ENCODE data around the gene OR2W3.

The OR2W3 gene
- total RNA-seq, result 0 reads per million in 2 experiments

- DNase-seq (ENCODE audit: low read depth), result no peak
Measured at GRCh38 chr1:247895163-247895637, at the start of gene OR2W3. Gene OR2W3 (plus strand): TSS chr1:247895587. CDS start chr1:247895587, 0 bp downstream.

GRCh38 chr1:247845693-247846017 lies 49.7 kb upstream of the OR2W3 start:
- no peak for DNase-seq (ENCODE audit: low read depth)

- DNase-seq (ENCODE audit: low read depth), result no peak
Measured at GRCh38 chr1:247848346-247848745, 47.0 kb upstream of the OR2W3 start.

GRCh38 chr1:247849616-247850015 lies 45.8 kb upstream of the OR2W3 start:
- DNase-seq (ENCODE audit: low read depth), result no peak

GRCh38 chr1:247854899-247855545 lies 40.4 kb upstream of the OR2W3 start:
- DNase-seq (ENCODE audit: low read depth), result no peak

GRCh38 chr1:247855911-247856310 lies 39.5 kb upstream of the OR2W3 start:
- no peak for DNase-seq (ENCODE audit: low read depth)

DNA sequence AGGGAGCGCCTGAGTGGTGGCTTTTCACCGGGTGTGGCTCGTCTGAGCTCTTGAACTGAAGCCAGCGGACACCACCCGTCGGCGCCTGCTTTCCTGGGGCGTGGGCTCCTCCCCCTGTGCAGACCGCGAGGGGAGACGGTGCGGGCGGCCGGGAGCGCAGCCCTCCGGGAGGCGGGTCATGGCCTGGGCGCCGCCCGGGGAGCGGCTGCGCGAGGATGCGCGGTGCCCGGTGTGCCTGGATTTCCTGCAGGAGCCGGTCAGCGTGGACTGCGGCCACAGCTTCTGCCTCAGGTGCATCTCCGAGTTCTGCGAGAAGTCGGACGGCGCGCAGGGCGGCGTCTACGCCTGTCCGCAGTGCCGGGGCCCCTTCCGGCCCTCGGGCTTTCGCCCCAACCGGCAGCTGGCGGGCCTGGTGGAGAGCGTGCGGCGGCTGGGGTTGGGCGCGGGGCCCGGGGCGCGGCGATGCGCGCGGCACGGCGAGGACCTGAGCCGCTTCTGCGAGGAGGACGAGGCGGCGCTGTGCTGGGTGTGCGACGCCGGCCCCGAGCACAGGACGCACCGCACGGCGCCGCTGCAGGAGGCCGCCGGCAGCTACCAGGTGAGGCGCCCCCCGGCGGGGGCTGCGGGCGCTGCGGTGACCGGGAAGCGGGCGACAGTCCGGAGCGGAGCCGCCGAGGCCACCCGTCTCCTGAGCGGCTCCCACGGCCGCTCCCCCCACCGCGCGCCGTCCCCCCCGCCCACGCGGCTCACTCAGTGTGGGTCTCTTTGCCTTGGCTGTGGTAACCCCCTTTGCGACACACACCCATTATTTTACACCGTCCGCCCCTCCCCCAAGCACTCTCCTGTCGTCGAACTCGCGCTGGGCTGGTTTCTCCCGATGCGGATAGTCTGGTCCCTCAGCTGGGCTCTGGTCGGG lies 38.1 kb upstream of the OR2W3 start, which contains the start of gene TRIM58:
Gene TRIM58 (plus strand): TSS at position 119 of the 916 bp plus-strand sequence. CDS start 60 bp downstream, at position 179.
- DNase-seq (ENCODE audit: low read depth), result no peak

GRCh38 chr1:247857985-247858619 lies 37.3 kb upstream of the OR2W3 start:
- DNase-seq (ENCODE audit: low read depth), result no peak

DNA sequence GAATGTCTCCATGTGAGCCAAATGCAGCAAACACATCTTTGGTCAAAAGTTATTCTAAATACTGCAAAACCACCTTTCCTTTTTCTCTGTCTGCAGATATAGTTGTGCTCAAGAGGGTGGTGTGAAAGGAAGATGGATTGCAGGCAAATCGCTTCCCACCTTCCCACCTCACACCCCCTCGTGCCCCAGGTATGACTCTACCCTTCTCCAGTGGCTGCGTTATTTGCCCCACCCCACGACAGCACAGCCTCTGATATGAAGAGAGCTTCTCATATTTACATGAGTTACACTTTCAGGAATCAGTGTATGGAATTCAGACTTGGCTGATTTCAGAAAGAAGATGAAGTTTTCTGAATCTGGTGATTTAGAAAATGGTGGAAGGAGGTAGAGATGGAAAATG lies 32.6 kb upstream of the OR2W3 start:
- DNase-seq (ENCODE audit: low read depth), result no peak

- no peak for DNase-seq (ENCODE audit: low read depth)
Measured at GRCh38 chr1:247864644-247865043, 30.7 kb upstream of the OR2W3 start.

GRCh38 chr1:247865416-247865815 lies 30.0 kb upstream of the OR2W3 start:
- DNase-seq (ENCODE audit: low read depth), result no peak

DNA sequence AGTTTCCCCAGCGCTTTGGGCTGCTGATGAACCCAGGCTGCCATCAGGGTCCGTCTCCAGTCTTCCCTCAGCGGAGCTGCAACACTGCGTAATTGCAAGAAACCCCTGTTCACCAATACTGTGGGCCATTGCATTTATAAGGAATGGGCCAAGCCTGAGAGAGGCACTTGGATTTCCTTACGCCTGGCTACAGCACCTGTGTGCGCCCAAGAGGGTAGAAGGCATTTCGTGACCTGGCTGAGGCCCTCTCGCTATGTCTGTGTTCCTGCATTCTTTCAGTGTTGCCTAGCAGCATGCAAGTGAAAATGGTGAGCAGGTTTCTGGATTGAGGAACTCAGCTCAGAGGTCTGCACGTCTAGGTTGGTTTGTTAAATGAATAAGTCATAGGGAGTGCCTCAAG lies 12.0 kb upstream of the OR2W3 start:
- no peak for DNase-seq (ENCODE audit: low read depth)

DNA sequence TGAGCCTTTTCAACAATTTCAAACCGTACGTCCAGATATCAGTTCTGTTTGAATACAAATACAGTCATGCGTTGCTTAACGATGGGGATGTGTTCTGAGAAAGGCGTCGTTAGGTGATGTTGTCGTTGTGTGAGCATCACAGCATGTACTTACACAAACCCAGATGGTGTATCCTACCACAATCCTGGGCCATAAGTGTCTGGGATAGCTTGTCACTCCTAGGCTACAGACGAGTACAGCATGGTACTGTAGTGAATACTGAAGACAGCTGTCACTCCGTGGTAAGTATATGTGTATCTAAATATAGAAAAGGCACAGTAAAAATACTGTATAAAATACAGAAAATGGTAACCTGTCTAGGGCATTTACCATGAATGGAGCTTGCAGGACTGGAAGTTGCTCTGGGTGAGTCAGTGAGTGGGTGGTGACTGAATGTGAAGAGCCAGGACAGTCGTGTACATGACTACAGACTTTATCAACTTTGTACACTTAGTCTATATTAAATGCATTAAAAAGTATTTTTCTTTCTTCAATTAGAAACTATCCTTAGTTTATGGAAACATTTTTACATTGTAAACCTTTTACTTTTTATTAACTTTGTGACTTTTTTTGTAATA lies 10.5 kb upstream of the OR2W3 start:
- no peak for DNase-seq (ENCODE audit: low read depth)

DNA sequence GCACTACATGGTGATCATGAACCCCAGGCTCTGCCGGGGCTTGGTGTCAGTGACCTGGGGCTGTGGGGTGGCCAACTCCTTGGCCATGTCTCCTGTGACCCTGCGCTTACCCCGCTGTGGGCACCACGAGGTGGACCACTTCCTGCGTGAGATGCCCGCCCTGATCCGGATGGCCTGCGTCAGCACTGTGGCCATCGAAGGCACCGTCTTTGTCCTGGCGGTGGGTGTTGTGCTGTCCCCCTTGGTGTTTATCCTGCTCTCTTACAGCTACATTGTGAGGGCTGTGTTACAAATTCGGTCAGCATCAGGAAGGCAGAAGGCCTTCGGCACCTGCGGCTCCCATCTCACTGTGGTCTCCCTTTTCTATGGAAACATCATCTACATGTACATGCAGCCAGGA lies 589 bp downstream of the OR2W3 start:
- no peak for DNase-seq (ENCODE audit: low read depth)

GRCh38 chr1:247904122-247904521 lies 8.7 kb downstream of the OR2W3 start:
- DNase-seq (ENCODE audit: low read depth), result no peak

DNA sequence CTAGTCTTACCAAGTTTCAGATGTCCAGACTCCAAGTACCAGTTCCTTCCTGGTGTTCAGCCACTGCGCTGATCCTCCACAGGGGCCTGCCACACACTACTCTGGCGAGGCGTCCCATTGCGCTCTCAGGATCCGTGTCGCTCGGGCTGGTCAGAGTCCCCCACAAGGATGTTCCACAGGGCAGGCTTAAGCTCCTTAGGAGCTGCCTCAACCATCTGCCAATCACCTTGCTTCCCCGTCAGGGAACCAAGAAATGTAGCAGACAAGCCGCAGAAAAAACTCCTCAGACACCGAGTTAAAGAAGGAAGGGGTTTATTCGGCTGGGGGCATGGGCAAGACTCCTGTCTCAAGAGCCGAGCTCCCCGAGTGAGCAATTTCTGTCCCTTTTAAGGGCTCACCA lies 9.8 kb downstream of the OR2W3 start:
- DNase-seq (ENCODE audit: low read depth), result no peak

DNA sequence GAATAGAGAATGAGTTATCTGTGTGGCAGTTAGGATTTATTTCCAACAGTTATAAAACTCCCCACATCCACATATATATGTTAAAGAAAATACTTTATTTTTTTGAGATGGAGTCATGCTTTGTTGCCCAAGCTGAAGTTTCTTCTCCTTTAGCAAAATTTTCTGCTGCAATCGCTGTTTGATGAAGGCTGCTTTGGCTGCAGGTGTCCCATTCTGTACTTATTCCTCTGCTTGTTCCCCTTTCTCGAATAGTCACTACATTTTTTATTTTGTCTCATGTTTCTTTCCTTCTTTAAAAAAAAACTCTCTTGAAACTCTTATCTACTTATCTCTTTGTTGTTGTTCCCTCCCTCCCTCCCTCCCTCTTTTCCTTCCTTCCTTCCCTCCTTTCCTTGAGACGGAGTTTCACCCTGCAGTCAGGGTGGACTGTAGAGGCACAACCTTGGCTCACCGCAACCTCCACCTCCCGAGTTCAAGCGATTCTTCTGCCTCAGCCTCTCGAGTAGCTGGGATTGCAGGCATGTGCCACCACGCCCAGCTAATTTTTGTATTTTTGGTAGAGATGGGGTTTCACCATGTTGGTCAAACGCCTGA lies 10.6 kb downstream of the OR2W3 start:
- DNase-seq (ENCODE audit: low read depth), result no peak

DNA sequence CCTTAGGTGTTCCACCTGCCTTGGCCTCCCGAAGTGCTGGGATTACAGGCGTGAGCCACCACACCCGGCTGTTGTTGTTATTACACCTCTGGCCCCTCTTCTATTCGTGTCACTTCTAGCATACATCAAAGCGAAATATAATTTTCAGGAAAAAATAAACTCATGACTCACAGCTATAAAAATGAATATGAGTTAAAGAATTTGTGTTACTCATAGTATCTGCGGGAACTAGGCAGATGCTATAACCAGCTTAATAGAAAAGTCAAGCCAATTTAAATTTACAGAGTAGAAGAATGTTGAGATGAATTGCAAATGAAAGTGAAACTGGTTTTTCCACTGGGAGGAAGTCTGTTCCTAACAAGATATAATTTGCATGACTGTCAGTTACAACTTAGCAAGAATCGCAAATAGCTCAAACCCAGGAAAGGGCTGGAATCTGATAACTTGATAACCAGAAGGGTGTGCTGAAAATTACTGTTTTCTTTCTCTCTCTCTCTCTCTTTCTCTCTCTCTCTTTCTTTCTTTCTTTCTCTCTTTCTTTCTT lies 11.2 kb downstream of the OR2W3 start:
- no peak for DNase-seq (ENCODE audit: low read depth)

GRCh38 chr1:247908766-247909165 lies 13.4 kb downstream of the OR2W3 start:
- DNase-seq (ENCODE audit: low read depth), result no peak

- DNase-seq (ENCODE audit: low read depth), result no peak
Measured at GRCh38 chr1:247913786-247914185, 18.4 kb downstream of the OR2W3 start.

DNA sequence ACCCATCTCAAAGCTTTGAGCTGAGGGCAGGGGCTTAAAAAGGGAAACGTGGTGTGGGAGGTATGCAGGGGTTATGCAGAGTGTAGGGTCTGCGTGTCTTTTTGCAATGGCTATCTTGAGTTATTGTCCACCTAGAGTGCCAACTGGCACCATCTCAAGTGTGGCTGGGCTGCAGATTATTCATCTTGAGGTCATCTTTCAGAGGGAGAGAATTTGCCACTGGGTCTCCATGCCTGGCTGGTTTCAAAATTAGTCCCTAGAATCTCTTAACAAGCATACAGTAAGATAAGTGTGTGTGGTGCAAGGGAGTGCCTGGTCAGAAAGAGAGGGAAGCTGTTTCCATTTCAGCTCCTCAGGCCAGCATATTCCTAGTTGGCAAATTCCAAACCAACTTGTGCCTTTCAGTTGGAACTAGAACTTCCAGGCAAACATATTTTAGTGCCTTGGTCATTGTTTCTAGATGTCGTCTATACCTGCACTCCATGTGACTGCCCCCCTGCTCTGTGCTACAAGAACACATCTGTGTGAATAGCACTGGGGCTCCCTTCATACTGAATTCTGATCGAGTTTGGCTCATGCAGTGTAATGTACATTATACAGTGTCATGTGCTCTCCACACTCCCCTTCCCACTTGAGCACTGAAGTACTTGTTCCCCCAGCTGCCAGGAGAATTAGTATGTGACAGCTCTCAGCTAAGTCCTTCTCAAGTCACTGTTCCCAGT lies 19.7 kb downstream of the OR2W3 start:
- no peak for DNase-seq (ENCODE audit: low read depth)

All from T follicular helper cell (primary cell).